Testis (tissue), 2 donors: ENCODE results near the gene VPREB1.

Experiments
- CTCF ChIP-seq, 3 experiments: fragments of 450-650 bp in 2 of 3; fragments of 200-600 bp in 1 of 3; sonication (generic) in 1 of 3; IDR thresholded peaks; one replicate each; pipeline ENCODE4 v1.5.1; 2016 to 2019; ENCODE audit warnings: antibody characterized with exemption in 3 of 3, mild to moderate bottlenecking in 2 of 3, moderate library complexity in 1 of 3
- POLR2A ChIP-seq: fragments of 450-650 bp; IDR thresholded peaks from one replicate; pipeline ENCODE4 v1.6.1; 2017; ENCODE audit warnings: antibody characterized with exemption, mild to moderate bottlenecking, moderate library complexity

GRCh38 chr22:22241554-22241898, 3.1 kb upstream of the VPREB1 start:
- no peak for TF ChIP-seq CTCF (IDR thresholded peaks at IDR 0.05)
- TF ChIP-seq POLR2A = no peak
